H1 (cell line): ENCODE measurements around the gene PHKG2. TPM values are rescaled to one million over a fixed set of nuclear protein-coding genes. Genes with fewer than 3 reads are reported as not detected.

Experiments used
- BCL11A ChIP-seq, 2 experiments: IDR thresholded peaks; one replicate each; pipeline ENCODE4 v1.6.1; 2011; ENCODE audit warnings: low read depth in 2 of 2, low read length in 2 of 2, mild to moderate bottlenecking in 2 of 2
- GTF2F1 ChIP-seq: IDR thresholded peaks from 2 replicates; pipeline ENCODE4 v1.6.1; 2012; ENCODE audit warnings: low read depth, low read length, improper control_type of control experiment, borderline replicate concordance
- JUN ChIP-seq: IDR thresholded peaks from 2 replicates; pipeline ENCODE4 v1.6.1; 2011; ENCODE audit warnings: low read depth, mild to moderate bottlenecking, improper control_type of control experiment, low read length
- SIRT6 ChIP-seq: IDR thresholded peaks from one replicate; pipeline ENCODE4 v1.7.1; 2012; ENCODE audit warnings: low read length, inconsistent platforms
- SIX5 ChIP-seq: IDR thresholded peaks from 2 replicates; pipeline ENCODE4 v1.6.1; 2011; ENCODE audit warnings: mild to moderate bottlenecking, low read depth, low read length
- TAF1 ChIP-seq: IDR thresholded peaks from 2 replicates; pipeline ENCODE4 v1.6.1; 2011; ENCODE audit warnings: mild to moderate bottlenecking, low read depth, low read length
- TAF7 ChIP-seq: optimal IDR thresholded peaks from 2 replicates; pipeline ENCODE3; 2011; ENCODE audit warnings: low read depth, mild to moderate bottlenecking, inconsistent platforms, low read length, moderate library complexity, borderline replicate concordance
- polyA plus RNA-seq, 7 experiments: library from polyadenylated mRNA; depleted of rRNA in 3 of 7; stranded (reverse) in 5 of 7; unstranded in 2 of 7; fragments of >200 nt in 5 of 7; fragments of 200-250 nt in 2 of 7; gene quantifications; 1 replicate in 5 of 7; 2 replicates in 1 of 7; 4 replicates in 1 of 7; pipeline versions ENCODE4 v1.2.1 to v1.2.3, GENCODE V29; 2011 to 2013; ENCODE audit warnings: missing spikeins in 2 of 7, mixed read lengths in 2 of 7
- total RNA-seq: library from RNA; stranded (reverse); fragmentation: NEBNext Ultra II Directional; extraction: Animal tissue kit (Norgen Biotek cat#: 25700); gene quantifications from 2 replicates; pipeline ENCODE4 v1.2.1, GENCODE V29; 2021
- TF ChIP-seq, protein P1 (sequence below): fragments of 300-600 bp; sonication (generic); IDR thresholded peaks from 2 replicates; pipeline ENCODE4 v1.7.1; 2012; ENCODE audit warnings: low read length, moderate library complexity, mild to moderate bottlenecking, inconsistent platforms; ENCODE audit not compliant: insufficient replicate concordance
- TF ChIP-seq, protein P2 (sequence below): IDR thresholded peaks from 2 replicates; pipeline ENCODE4 v1.6.1; 2012; ENCODE audit warnings: inconsistent platforms

The PHKG2 gene
- total and polyA plus RNA-seq, 2 of the 8 experiments (the other 6 are each of a cell fraction or from before 2014, with no cell fraction given), result 36.0 to 53.4 TPM

DNA sequence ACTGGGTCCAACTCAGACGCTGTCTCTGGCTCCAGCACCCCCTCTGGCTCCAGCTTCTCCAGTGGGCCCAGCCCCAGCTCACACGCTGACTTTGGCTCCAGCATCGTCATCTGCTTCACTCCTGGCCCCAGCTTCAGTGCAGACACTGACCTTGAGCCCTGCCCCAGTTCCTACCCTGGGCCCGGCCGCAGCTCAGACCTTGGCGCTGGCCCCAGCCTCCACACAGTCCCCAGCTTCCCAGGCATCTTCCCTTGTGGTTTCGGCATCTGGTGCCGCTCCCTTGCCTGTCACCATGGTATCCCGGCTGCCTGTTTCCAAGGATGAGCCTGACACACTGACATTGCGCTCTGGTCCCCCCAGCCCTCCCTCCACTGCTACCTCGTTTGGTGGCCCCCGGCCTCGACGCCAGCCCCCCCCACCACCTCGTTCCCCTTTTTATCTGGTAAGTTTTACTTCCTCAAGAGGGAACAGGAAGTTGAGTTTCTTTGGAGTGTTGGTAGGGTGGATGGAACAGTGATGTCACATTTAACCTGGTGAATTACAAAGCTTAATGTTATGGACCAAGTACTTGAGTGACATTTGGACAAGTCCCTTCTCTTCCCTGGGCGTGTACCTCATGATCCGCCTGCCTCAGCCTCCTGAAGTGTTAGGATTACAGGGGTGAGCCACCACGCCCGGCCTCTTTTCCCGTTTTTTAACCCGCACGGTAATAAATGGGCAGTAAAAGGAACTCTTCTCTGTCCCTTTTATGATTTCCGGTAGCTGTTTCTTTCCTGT lies 23.4 kb upstream of the PHKG2 start (continued):
- TF ChIP-seq, protein P1, sequence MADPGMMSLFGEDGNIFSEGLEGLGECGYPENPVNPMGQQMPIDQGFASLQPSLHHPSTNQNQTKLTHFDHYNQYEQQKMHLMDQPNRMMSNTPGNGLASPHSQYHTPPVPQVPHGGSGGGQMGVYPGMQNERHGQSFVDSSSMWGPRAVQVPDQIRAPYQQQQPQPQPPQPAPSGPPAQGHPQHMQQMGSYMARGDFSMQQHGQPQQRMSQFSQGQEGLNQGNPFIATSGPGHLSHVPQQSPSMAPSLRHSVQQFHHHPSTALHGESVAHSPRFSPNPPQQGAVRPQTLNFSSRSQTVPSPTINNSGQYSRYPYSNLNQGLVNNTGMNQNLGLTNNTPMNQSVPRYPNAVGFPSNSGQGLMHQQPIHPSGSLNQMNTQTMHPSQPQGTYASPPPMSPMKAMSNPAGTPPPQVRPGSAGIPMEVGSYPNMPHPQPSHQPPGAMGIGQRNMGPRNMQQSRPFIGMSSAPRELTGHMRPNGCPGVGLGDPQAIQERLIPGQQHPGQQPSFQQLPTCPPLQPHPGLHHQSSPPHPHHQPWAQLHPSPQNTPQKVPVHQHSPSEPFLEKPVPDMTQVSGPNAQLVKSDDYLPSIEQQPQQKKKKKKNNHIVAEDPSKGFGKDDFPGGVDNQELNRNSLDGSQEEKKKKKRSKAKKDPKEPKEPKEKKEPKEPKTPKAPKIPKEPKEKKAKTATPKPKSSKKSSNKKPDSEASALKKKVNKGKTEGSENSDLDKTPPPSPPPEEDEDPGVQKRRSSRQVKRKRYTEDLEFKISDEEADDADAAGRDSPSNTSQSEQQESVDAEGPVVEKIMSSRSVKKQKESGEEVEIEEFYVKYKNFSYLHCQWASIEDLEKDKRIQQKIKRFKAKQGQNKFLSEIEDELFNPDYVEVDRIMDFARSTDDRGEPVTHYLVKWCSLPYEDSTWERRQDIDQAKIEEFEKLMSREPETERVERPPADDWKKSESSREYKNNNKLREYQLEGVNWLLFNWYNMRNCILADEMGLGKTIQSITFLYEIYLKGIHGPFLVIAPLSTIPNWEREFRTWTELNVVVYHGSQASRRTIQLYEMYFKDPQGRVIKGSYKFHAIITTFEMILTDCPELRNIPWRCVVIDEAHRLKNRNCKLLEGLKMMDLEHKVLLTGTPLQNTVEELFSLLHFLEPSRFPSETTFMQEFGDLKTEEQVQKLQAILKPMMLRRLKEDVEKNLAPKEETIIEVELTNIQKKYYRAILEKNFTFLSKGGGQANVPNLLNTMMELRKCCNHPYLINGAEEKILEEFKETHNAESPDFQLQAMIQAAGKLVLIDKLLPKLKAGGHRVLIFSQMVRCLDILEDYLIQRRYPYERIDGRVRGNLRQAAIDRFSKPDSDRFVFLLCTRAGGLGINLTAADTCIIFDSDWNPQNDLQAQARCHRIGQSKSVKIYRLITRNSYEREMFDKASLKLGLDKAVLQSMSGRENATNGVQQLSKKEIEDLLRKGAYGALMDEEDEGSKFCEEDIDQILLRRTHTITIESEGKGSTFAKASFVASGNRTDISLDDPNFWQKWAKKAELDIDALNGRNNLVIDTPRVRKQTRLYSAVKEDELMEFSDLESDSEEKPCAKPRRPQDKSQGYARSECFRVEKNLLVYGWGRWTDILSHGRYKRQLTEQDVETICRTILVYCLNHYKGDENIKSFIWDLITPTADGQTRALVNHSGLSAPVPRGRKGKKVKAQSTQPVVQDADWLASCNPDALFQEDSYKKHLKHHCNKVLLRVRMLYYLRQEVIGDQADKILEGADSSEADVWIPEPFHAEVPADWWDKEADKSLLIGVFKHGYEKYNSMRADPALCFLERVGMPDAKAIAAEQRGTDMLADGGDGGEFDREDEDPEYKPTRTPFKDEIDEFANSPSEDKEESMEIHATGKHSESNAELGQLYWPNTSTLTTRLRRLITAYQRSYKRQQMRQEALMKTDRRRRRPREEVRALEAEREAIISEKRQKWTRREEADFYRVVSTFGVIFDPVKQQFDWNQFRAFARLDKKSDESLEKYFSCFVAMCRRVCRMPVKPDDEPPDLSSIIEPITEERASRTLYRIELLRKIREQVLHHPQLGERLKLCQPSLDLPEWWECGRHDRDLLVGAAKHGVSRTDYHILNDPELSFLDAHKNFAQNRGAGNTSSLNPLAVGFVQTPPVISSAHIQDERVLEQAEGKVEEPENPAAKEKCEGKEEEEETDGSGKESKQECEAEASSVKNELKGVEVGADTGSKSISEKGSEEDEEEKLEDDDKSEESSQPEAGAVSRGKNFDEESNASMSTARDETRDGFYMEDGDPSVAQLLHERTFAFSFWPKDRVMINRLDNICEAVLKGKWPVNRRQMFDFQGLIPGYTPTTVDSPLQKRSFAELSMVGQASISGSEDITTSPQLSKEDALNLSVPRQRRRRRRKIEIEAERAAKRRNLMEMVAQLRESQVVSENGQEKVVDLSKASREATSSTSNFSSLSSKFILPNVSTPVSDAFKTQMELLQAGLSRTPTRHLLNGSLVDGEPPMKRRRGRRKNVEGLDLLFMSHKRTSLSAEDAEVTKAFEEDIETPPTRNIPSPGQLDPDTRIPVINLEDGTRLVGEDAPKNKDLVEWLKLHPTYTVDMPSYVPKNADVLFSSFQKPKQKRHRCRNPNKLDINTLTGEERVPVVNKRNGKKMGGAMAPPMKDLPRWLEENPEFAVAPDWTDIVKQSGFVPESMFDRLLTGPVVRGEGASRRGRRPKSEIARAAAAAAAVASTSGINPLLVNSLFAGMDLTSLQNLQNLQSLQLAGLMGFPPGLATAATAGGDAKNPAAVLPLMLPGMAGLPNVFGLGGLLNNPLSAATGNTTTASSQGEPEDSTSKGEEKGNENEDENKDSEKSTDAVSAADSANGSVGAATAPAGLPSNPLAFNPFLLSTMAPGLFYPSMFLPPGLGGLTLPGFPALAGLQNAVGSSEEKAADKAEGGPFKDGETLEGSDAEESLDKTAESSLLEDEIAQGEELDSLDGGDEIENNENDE, result no peak
- TF ChIP-seq SIX5 (no peak), BCL11A (IDR thresholded peaks at IDR 0.05; ENCODE audit: low read depth in 2 of 2, low read length in 2 of 2) (no peak), TAF1 (no peak), GTF2F1 (no peak), SIRT6 (no peak), TAF7 (no peak), JUN (no peak)
- TF ChIP-seq, protein P2, sequence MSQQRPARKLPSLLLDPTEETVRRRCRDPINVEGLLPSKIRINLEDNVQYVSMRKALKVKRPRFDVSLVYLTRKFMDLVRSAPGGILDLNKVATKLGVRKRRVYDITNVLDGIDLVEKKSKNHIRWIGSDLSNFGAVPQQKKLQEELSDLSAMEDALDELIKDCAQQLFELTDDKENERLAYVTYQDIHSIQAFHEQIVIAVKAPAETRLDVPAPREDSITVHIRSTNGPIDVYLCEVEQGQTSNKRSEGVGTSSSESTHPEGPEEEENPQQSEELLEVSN, result no peak
